ENCODE measurements around the gene THAP11.
"Not testable (repeated sequence)": the region's sequence is repeated elsewhere in the genome, so short reads cannot be mapped to it uniquely, and the experiment has no call there.

The THAP11 gene

GRCh38 chr16:67862623-67863583 is 20.8 kb downstream of the THAP11 start:
- DNase-seq (ENCODE audit: low read depth): no peak

DNA sequence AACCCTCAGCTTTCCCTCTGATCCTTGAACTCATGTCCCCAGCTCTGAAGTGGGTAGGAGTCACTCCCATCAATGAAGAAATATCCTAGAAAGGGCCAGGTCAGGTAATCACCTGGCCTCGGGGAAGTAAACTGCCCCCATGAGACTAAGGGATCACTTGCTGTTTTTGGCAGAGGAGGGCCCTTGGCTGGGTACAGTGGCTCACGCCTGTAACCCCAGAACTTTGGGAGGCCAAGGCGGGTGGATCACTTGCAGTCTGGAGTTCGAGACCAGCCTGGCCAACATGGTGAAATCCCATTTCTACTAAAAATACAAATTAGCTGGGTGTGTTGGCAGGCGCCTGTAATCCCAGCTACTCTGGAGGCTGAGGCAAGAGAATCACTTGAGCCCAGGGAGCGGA is 21.9 kb downstream of the THAP11 start:
- DNase-seq (ENCODE audit: low read depth): not testable (repeated sequence)

DNA sequence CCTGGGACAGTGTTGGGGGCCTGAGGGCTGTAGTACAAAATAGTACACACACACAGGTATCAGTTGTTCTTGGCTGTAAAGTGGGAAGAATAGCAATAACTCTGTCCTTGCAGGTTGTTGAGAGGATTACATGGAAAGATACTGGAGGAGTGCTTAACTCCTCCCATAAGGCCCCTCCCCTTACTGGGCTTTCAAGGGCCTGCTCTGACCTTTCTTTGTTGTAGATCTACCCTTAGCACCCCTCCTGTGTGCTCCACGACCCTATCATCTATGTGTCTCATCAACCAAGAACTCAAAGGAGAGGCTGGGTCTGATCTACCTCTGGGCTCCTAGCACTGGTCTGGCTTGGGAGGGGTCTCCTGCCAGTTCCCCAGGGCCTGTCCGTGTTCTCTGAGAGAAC is 22.5 kb downstream of the THAP11 start:
- no peak for DNase-seq (ENCODE audit: low read depth)

DNA sequence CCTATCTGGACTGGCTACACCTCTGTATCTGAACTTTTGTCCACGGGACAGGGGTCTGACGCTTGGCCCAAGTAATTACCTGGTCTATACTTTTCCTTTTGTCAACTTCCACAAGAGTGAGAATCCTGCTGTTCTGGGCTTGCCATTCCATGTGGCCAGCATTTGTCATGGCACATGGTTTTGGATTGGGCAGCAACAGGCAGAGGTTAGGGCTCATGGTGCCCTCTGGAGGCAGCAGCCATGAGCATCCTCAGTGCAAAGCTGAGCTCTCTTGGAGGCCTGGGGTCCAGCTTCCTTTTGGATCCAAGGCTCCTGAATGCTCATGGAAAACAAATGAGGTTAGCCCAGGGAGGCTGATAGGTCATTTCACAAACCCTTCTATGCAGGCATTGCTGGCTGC is 23.2 kb downstream of the THAP11 start:
- no peak for DNase-seq (ENCODE audit: low read depth)

DNA sequence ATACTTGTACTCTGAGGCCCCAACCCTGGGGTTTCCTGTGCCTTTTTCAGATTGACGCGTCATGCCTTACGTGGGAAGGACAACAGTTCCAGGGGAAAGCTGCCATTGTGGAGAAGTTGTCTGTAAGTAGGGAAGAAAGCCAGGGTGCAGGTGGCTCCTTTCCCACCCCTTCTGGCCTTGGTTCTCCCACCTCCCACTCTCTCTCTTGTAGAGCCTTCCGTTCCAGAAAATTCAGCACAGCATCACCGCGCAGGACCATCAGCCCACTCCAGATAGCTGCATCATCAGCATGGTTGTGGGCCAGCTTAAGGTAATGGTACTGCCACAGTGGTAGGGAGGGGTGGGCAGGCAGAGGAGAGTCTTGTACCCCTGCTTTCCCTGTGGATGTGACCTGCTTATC is 26.2 kb downstream of the THAP11 start:
- no peak for DNase-seq (ENCODE audit: low read depth)

DNA sequence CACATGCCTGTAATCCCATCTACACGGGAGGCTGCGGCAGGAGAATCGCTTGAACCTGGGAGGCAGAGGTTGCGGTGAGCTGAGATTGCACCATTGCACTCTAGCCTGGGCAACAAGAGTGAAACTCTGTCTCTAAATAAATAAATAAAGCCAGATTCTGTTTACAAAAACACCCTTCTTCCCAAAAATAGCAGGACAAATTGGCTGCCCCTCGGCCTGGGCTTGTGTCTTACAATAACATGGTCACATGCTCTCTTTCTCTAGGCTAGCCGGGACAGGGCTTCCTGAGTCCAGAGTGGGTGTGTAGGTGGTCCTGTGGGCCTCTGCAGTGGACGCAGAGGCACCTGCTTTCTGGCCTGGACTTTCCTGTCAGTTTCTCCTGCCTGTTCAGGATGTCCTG is 27.5 kb downstream of the THAP11 start:
- no peak for DNase-seq (ENCODE audit: low read depth)

DNA sequence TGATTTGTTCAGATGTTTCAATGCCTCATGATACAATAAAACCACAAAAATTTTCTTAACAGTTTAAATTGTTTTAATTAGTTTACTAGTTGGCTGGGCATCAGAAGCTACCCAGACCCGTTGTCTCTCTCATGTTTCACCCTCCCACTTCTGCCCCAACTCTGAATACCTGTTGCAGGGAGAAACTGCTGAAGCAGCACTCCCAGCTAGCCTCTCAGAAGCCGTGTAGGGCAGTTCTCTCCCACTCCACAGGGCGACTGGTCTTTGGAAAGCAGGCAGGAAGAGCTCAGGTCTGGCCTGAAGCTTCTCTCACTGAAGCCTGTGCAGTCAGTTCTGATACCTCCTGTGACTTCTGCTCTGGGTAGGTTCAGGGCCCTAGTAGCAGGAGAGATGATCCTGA is 29.1 kb downstream of the THAP11 start:
- no peak for DNase-seq (ENCODE audit: low read depth)

GRCh38 chr16:67872131-67872630 is 30.1 kb downstream of the THAP11 start:
- DNase-seq (ENCODE audit: low read depth): no peak

- DNase-seq (ENCODE audit: low read depth): no peak
These were observed 30.7 kb downstream of the THAP11 start, which contains the start of gene EDC4 for GRCh38 chr16:67872631-67873434. Gene EDC4 (plus strand): TSS chr16:67873052. CDS start chr16:67873262, 210 bp downstream.

DNA sequence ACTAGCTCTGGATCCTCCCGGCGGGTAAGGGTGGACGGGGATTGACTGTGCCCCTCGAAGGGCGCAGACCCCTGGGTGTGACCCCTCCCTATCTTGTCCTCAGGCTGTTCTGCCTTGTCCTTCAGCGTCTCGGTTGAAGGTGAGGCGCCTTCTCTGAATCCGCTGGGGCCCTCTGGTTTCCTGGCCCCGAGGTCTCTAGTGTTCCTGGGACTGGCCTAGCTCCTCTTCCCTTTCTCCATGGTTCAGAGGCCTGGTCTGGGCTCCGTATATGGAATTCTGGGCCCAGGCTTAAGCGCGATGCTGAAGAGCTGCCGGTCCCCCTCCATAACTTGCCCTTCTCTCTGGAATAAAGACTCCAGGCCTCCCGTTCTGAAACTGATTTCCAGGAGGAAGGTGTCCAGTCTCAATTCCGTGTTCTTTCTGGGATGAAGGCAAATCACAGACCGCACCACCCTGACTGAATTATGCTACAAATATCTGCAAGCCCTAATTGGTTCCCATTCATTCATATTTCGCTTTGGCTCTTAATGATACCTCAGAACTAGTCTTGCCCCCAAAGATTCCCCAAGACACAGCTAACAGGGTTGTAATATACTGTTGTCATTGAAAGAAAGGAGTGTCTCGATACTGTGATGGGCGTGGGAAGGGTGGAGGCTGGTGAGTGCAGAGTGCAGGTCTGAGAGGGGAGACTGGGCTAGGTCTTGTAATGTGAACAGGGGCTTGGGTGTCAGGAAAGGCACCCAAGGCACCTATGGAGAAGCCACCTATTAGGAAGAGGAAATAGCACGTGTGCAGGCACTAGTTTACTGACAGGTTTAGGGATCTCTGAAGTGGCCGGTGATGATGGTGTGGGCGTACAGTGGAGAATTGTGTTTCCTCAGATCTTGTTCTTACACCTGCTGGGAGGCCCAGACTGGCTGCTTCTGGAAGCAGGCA is 31.6 kb downstream of the THAP11 start:
- DNase-seq (ENCODE audit: low read depth): no peak

DNA sequence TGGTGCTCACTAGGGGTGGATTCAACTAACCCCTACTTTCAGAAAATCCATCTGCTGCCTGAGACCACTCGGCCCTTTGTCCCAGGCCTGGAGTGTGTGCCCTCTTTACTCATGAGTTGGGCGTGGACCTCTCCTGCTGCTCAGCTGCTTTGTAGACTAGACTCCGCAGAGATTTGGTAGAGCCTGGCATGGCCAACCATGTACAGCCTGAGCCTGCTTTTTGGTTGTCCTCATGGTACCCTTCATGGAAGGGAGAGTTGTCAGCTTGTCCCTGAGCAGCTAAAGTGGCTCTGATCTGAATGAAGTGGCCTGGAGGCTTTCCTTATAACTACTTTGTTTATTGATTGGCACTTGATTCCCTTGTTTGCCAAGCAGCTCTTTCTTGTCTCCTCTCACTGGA is 32.3 kb downstream of the THAP11 start:
- no peak for DNase-seq (ENCODE audit: low read depth)

DNA sequence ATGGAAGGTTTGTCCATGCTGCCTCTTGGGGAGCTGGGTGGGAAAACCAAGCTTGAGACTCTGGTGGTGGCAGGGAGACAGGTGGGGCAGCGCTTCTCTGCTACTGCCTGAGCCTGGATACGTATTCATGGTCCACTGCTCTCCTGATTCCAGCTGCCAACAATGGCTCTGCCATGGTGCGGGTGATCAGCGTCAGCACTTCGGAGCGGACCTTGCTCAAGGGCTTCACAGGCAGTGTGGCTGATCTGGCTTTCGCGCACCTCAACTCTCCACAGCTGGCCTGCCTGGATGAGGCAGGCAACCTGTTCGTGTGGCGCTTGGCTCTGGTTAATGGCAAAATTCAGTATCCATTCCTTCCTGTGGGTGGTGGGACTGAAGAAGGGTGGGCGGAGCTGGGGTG is 34.9 kb downstream of the THAP11 start:
- DNase-seq (ENCODE audit: low read depth): no peak

DNA sequence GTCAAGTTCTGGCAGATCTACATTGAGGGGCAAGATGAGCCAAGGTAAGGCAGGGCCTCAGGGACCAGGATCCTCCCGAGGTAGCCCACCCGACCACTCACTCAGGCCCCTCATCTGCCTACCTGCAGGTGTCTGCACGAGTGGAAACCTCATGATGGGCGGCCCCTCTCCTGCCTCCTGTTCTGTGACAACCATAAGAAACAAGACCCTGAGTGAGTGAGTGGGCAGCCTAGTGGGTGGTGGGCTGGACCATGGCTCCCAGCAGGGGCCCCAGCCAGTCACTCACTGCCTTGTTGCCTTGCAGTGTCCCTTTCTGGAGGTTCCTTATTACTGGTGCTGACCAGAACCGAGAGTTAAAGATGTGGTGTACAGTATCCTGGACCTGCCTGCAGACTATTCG is 36.1 kb downstream of the THAP11 start:
- DNase-seq (ENCODE audit: low read depth): no peak

DNA sequence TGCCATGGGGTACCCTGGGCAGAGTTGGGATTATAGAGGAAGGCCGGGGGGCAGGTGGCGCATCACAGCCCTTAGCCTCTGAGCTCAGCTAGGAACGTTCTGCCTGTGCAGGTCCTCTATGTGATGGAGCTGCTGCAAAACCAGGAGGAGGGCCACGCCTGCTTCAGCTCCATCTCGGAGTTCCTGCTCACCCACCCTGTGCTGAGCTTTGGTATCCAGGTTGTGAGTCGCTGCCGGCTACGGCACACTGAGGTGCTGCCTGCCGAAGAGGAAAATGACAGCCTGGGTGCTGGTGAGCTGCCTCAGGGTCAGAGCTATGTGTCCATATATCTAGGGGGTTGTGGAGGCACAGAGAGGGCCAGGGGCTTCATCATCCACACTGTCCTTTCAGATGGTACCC is 36.7 kb downstream of the THAP11 start:
- DNase-seq (ENCODE audit: low read depth): no peak

- no peak for DNase-seq (ENCODE audit: low read depth)
These were observed 37.3 kb downstream of the THAP11 start for GRCh38 chr16:67879462-67879861.

GRCh38 chr16:67879936-67880335 is 37.8 kb downstream of the THAP11 start:
- DNase-seq (ENCODE audit: low read depth): no peak

GRCh38 chr16:67880584-67880983 is 38.5 kb downstream of the THAP11 start:
- no peak for DNase-seq (ENCODE audit: low read depth)

DNA sequence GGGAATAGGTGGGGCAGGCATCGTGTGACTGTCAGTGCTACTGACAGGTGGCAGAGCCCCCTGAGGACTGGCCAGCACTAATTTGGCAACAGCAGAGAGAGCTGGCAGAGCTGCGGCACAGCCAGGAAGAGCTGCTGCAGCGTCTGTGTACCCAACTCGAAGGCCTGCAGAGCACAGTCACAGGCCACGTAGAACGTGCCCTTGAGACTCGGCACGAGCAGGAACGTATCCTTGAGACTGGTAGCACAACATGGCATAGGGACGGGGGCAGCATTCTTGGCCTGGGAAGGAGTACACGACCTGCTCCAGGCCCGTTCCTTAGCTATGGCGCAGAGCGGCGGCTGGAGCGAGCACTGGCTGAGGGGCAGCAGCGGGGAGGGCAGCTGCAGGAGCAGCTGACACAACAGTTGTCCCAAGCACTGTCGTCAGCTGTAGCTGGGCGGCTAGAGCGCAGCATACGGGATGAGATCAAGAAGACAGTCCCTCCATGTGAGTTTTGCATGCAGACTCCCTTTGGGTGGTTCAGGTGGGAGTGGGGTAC is 39.6 kb downstream of the THAP11 start:
- DNase-seq (ENCODE audit: low read depth): no peak

DNA sequence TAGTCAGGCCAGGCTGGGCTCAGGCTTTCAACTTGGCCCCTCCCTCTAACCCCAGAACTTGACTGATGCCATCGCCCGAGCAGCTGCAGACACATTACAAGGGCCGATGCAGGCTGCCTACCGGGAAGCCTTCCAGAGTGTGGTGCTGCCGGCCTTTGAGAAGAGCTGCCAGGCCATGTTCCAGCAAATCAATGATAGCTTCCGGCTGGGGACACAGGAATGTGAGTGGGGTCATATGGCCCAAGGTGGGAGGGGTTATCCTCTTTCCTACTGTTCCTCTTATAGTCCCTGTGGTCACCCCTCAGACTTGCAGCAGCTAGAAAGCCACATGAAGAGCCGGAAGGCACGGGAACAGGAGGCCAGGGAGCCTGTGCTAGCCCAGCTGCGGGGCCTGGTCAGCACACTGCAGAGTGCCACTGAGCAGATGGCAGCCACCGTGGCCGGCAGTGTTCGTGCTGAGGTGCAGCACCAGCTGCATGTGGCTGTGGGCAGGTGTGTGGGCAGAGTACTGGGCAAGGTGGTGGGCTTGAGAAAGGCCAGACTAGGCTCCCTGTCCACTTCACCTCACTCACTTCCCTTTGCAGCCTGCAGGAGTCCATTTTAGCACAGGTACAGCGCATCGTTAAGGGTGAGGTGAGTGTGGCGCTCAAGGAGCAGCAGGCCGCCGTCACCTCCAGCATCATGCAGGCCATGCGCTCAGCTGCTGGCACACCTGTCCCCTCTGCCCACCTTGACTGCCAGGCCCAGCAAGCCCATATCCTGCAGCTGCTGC is 40.4 kb downstream of the THAP11 start:
- DNase-seq (ENCODE audit: low read depth): no peak

DNA sequence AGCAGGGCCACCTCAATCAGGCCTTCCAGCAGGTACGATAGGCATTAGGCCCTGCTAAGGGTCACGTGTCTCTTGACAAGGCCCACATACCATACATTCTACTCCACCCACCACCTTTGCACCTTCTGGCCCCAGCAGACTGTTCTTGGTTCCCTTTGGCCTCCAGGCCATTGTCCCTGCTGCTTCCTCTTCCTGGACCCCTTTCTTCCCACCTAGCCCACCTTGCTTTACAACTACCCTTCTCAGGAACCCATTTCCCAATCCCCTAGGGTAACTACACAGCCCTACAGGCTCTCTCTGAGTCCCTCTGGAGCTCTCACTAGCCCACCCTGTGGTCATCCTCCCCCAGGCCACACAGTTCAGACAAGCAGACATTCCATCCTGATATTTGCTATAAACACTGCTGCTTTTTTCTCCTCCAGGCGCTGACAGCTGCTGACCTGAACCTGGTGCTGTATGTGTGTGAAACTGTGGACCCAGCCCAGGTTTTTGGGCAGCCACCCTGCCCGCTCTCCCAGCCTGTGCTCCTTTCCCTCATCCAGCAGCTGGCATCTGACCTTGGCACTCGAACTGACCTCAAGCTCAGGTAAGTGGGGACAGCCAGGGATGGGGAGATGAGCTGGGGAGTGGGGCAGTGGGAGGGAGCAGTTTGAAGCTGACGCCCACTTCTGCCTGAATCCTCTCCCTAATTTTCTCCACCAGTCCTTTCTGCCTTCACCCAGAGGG is 41.2 kb downstream of the THAP11 start:
- no peak for DNase-seq (ENCODE audit: low read depth)
